ENCODE measurements around the gene TSPAN11.
"Not testable (repeated sequence)": the region's sequence is repeated elsewhere in the genome, so short reads cannot be mapped to it uniquely, and the experiment has no call there.

Gene TSPAN11, protein sequence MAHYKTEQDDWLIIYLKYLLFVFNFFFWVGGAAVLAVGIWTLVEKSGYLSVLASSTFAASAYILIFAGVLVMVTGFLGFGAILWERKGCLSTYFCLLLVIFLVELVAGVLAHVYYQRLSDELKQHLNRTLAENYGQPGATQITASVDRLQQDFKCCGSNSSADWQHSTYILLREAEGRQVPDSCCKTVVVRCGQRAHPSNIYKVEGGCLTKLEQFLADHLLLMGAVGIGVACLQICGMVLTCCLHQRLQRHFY

GRCh38 chr12:30926243-30927221, at the start of gene TSPAN11:
Gene TSPAN11 (plus strand): TSS chr12:30926748. CDS start chr12:30953992, 27,244 bp downstream.
- no peak for DNase-seq

DNA sequence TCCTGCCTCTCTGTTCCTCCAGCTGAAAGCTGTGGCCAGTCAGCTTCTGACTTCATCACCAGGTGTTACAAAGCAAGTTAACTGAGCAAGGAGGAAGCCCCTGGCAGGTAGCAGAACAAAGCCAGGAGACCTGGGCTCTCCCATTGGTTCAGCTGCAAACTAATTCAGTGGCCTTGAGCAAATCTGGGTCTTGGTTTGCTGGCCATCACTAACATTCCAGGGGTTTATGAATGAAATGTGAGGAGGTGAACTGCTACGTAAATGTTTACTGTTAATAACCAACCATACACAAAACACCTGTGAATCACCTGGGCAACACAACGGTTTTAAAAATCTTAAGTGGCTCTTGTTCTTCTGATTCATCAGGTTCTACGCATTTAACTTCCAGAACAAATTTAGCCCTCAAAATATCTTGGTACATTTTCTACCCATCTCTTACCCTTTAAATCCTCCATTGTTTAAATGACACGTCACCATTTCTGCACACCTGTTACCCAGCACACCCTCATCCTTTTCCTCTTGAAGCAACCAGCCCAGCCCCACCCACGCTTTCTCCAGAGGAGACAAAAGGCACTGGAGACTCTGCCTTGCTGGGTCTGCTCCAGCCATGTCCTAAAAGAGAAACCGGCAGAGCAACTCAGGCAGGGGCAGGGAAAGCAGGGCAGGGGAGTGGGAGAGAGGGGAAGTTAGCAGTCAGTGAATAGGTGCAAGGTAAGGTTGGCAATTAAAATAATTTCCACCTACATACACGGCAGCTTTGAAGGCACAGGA, 49.3 kb upstream of the TSPAN11 start:
- peak; percentile 61 for DNase-seq

DNA sequence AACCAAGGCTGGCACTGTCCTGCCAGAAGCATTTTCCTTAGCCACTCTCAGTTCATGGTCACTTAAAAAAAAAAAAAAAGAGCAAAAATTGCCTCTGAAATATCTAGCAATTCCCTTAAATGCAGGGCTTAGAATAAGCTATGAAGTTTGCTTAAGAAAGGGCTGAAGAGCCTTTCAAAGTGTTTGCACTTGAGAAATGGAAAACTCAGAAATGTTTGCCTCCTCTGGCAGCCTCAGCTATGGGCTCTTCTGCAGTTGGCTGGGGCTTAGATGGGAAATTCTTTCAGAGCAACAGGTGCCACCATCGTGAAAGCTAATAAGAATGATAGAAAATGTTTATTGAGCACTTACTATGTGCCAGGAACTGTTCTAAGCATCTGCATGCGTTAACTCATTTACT, 48.5 kb upstream of the TSPAN11 start:
- DNase-seq = no peak

- DNase-seq = peak; percentile 91
Observed at GRCh38 chr12:30880061-30880460, 46.5 kb upstream of the TSPAN11 start.

DNA sequence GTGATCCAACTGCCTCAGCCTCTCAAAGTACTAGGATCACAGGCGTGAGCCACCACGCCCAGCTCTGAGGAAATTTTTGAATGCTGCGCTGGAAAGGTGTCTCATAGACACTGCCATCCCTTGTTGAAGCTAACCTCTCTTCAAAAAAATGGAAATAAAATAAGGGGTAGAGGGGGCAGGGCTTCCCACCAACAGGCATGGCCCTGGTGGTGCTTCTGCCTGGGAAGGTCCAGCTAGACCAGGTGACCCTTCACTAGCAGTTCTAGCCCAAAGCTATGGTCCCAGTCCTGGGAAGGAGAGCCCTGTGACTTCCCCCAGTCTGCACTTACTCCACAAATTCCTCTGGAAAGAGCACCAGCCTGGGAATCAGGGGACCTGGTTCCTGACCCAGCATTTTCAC, 45.7 kb upstream of the TSPAN11 start:
- no peak for DNase-seq

DNA sequence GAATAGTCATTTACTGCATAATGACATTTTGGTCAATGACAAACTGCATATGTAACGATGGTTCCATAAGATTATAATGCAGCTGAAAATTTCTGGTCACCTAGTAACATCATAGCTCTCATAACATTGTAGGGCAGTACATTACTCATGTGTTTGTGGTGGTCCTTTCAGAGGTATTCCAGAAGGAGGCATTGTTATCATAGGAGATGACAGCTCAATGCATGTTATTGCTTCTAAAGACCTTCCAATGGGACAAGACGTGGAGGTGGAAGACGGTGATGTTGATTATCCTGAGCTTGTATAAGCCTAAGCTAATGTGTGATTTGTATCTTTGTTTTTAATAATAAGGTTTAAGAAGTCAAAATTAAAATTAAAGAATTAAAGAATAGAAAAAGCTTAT, 43.8 kb upstream of the TSPAN11 start:
- no peak for DNase-seq

DNA sequence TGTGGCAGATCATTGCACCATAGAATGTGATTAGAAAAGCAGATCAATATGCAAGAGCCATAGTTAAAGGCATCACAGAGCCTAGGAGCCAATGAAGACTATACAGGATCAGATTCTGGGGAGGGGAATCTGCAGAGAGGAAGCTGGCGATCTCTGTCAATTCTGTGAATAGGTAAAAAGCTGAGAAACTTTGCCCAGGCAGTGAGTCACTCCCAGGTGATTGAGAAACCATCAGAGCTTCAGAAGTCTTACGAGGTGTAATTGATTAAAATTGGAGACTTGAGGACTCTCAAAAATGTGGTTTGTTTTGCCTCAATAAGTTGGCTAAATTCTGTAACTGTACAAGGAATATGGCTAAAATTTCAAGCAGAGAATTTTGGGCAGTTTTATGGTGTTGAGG, 41.7 kb upstream of the TSPAN11 start:
- DNase-seq = no peak

DNA sequence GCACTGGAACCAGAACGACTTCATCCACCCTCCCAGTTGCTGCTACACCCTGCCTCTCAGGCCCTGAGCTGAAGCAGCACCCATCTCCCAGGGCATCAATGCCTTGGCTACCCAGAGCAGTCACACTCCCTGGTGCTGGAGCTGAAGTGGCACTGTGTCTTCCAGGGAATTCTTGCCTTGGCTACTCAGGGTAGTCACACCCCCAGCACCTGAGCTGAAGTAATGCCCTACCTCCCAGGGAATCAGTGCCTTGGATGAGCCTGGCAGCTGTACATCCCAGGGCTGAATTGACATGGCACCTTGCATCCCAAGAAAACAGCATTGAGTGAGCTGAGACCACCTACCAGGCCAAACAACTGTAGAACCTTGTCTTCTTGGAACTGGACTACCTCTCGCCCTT, 41.2 kb upstream of the TSPAN11 start:
- DNase-seq = no peak

- DNase-seq = no peak
Observed at GRCh38 chr12:30887226-30887625, 39.3 kb upstream of the TSPAN11 start.

DNA sequence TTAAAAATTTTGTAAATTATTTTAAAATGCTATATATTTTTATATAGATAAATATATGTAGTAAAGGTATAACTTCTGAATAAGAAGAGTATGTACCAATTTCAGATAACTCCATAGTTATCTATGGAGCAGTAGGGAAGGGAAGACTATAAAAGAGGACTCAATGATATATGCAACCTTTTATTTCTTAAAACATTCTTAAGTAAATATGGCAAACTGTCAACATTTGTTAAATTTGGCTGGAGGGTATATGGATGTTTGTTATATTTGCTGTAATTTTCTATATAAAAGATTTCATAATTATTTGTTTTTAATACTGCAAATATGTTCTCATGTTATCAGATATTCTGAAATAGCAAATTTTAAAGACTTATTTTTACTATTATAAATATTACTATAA, 38.3 kb upstream of the TSPAN11 start:
- DNase-seq = no peak

GRCh38 chr12:30894531-30894930, 32.0 kb upstream of the TSPAN11 start:
- not testable (repeated sequence) for DNase-seq

DNA sequence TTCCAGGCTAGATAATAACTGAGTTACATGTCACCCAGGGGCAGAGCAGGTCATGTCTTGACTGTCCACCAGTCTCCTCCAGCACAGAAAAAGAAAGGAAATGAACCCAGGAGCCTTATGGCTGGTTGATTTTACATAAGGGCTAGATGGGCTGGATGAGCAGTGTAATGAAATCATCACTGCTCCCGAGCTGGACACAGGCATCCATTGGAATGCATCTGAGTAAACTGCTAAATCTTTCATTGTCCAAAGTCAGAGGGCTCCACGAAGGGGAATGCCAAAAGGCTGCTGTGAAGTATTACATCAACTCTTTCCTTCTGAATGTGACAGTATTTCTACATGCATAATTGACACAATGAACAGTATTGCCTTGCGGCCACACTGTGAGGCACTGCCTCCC, 30.1 kb upstream of the TSPAN11 start:
- DNase-seq = no peak

GRCh38 chr12:30898846-30899245, 27.7 kb upstream of the TSPAN11 start:
- DNase-seq = no peak

DNA sequence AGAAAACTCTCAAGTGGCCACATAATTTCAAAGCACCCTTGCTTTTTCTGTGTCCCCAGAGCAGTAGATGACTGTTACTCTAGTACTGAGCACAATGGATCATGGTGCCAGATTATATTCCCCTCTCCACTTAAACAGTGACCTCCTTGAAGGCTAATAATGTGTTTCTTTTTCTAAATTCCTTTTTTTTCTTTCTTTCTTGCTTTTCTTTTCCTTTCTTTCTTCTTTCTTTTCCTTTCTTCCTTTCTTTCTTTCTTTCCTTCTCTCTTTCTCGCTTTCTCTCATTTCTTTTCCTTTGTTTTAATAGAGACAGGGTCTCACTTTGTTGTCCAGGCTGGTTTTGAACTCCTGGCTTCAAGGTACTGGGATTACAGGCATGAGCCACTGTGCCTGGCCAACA, 26.2 kb upstream of the TSPAN11 start:
- DNase-seq = no peak

DNA sequence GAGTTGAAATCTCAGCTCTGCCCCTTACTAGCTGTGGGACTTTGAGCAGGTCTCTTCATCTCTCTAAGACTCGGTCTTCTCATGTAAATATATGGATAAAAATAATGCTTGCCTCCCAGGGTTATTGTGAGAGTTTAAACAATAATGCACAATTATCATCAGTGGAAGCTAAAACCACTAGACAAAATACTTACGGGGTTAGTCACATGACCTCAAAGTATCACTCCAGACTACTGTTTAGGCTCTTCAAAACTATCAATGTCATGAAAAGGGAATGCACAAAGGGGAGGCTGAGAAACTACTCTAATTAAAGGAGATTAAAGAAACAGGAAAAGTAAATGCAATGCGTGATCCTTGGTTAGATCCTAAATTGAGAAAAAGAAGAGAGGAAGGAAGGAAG, 24.5 kb upstream of the TSPAN11 start:
- no peak for DNase-seq

- no peak for DNase-seq
Observed at GRCh38 chr12:30902596-30902995, 24.0 kb upstream of the TSPAN11 start.

- no peak for DNase-seq
Observed at GRCh38 chr12:30905463-30906009, 21.0 kb upstream of the TSPAN11 start.

DNA sequence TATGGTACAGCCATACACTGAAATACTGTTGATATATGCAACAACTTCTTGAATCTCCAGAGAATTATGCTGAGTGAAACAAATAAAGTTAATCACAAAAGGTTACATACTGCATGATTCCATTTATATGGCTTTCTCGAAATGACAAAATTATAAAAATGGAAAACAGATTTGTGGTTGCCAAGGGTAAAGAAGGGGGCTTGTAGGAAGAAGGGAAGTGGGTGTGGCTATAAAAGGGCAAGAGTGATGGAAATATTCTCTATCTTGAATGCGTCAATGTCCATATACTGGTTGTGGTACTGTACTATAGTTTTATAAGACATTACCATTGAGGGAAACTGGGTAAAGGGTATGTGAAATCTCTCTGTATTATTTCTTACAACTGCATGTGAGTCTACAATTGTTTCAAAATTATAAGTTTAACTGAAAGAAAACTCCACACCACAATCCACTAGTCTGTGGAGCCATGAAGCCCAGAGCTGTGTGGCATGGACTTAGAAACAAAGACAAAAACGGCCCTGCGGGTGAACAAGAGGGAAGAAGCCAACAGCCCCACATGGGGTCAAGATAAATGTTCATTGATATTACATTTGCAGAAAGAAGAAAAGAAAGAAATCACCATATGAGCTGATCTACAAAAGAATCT, 18.3 kb upstream of the TSPAN11 start:
- no peak for DNase-seq

- no peak for DNase-seq
Observed at GRCh38 chr12:30908722-30909348, 17.7 kb upstream of the TSPAN11 start.

- no peak for DNase-seq
Observed at GRCh38 chr12:30909349-30910037, 17.1 kb upstream of the TSPAN11 start.

DNA sequence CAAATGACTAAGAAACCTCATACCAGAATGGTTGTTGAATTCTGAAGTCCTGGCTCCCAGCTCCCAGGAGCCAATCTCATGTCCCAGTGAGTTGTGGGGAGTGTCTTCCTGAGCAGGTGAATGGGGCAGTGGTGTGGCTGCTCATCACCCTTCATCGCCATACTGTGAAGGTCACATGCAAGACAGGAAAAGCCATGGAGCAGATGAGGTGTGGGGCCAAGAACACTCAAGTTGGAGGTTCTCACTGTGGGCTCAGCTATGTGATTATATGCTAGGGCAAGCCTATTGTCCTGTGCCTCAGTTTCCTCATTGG, 16.6 kb upstream of the TSPAN11 start:
- no peak for DNase-seq

GRCh38 chr12:30911207-30911606, 15.3 kb upstream of the TSPAN11 start:
- no peak for DNase-seq
